ENCODE measurements around the gene WDR86.

DNA sequence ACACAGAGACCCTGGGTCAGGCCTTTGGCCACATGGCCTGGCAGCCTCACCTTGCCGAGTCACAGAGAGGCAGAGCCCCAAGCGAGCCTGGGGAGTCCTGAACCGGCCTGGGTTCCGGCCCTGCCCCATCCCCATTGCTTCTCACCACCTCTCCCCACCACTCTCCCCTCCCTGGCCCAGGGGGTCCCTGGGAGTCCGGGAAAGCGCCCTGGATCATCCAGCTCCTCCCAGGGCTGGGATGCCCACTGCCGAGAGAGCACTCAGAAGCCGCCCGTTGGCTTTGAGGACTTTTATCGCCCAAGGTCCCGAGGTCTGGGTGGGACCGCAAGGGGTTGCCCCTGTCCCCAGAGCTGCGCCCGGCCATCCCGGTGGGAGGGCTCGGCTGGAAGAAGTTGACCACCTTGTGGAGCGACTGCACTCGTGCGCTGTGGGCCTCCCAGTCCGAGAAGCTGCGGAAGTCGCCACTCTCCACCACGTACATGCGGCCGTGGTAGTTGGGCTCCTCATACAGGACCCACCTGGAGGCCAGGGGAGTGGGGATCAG lies 22.0 kb upstream of the WDR86 start:
- no peak for TF ChIP-seq EZH2 (IDR thresholded peaks at IDR 0.05; ENCODE audit: low read length)
- TF ChIP-seq, protein P1, sequence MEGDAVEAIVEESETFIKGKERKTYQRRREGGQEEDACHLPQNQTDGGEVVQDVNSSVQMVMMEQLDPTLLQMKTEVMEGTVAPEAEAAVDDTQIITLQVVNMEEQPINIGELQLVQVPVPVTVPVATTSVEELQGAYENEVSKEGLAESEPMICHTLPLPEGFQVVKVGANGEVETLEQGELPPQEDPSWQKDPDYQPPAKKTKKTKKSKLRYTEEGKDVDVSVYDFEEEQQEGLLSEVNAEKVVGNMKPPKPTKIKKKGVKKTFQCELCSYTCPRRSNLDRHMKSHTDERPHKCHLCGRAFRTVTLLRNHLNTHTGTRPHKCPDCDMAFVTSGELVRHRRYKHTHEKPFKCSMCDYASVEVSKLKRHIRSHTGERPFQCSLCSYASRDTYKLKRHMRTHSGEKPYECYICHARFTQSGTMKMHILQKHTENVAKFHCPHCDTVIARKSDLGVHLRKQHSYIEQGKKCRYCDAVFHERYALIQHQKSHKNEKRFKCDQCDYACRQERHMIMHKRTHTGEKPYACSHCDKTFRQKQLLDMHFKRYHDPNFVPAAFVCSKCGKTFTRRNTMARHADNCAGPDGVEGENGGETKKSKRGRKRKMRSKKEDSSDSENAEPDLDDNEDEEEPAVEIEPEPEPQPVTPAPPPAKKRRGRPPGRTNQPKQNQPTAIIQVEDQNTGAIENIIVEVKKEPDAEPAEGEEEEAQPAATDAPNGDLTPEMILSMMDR (optimal IDR thresholded peaks at IDR 0.05 in 1 of 3, IDR thresholded peaks at IDR 0.05 in 1 of 3, conservative IDR thresholded peaks at IDR 0.05 in 1 of 3; ENCODE audit: extremely low read depth in 1 of 3, insufficient read depth in 2 of 3, low read length in 3 of 3) = no peak
